GM18519 (cell line): ENCODE results near the gene SLC23A2.

Source experiments
- ATAC-seq: cut with Tn5 transposase; IDR thresholded peaks from one replicate; pipeline ENCODE4 v1.9.1; 2021; ENCODE audit warnings: mild to moderate bottlenecking, moderate library complexity; ENCODE audit not compliant: unreplicated experiment, low FRiP score

The SLC23A2 gene

GRCh38 chr20:4805663-4806449 is 195.5 kb downstream of the SLC23A2 start:
- ATAC-seq = no peak

- no peak for ATAC-seq
These were observed 198.8 kb downstream of the SLC23A2 start for GRCh38 chr20:4802527-4802926.
